Mesothelial cell of epicardium (in vitro differentiated cells): Measurements from ENCODE around the gene TBX15. TPM values are rescaled to one million over a fixed set of nuclear protein-coding genes. Genes with fewer than 3 reads are reported as not detected.

Experiments
- DNase-seq, 2 experiments: peaks; one replicate each; pipeline ENCODE4 v3.0.0; 2021; ENCODE audit warnings: low spot score in 2 of 2; ENCODE audit not compliant: unreplicated experiment in 2 of 2
- H3K27ac Mint-ChIP-seq: 2 replicates; pipeline ENCODE4 v1.8.0; 2021; ENCODE audit warnings: mixed read lengths
- H3K27me3 Mint-ChIP-seq: 2 replicates; pipeline ENCODE4 v1.8.0; 2021; ENCODE audit warnings: low read depth, mixed read lengths
- H3K36me3 Mint-ChIP-seq: 2 replicates; pipeline ENCODE4 v1.8.0; 2021; ENCODE audit warnings: mixed read lengths
- H3K4me1 Mint-ChIP-seq: 2 replicates; pipeline ENCODE4 v1.8.0; 2021; ENCODE audit warnings: mixed read lengths
- H3K4me3 Mint-ChIP-seq: 2 replicates; pipeline ENCODE4 v1.8.0; 2021; ENCODE audit warnings: mild to moderate bottlenecking, moderate library complexity, mixed read lengths
- H3K9me3 Mint-ChIP-seq: 2 replicates; pipeline ENCODE4 v1.8.0; 2021; ENCODE audit warnings: mixed read lengths
- total RNA-seq: library from RNA; stranded (reverse); gene quantifications from 3 replicates; pipeline ENCODE4 v1.2.1, GENCODE V29; 2021
- TF ChIP-seq, protein P1 (sequence below): fragments of 200-600 bp; sonication (generic); IDR thresholded peaks from one replicate; pipeline ENCODE4 v1.5.0; 2021; ENCODE audit warnings: antibody characterized with exemption; ENCODE audit not compliant: unreplicated experiment

The TBX15 gene
- total RNA-seq, 1 donor from 2014 or later, result not detected

DNA sequence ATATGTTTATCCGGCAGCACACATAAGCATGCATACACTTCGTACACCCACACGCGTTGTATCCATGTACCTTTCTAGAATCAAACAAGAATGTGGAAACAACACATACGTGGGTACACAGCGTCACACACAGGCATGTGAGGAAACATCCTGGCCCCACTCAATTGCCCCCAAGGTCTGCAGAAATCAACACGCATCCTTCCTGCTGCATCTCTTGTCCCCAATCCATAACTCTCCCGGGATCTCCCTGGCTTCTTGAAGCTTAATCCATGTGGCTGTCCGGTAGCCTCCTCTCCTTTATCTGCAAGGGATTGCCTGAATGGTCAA, 5.5 kb upstream of the TBX15 start:
- DNase-seq, result no peak
- no peak overlapping the region for H3K27ac Mint-ChIP-seq
- H3K9me3 Mint-ChIP-seq, result no peaks in the 10 kb centered on the region
- H3K36me3 Mint-ChIP-seq, result peaks cover 2% of the 10 kb centered on the region
- TF ChIP-seq, protein P1, sequence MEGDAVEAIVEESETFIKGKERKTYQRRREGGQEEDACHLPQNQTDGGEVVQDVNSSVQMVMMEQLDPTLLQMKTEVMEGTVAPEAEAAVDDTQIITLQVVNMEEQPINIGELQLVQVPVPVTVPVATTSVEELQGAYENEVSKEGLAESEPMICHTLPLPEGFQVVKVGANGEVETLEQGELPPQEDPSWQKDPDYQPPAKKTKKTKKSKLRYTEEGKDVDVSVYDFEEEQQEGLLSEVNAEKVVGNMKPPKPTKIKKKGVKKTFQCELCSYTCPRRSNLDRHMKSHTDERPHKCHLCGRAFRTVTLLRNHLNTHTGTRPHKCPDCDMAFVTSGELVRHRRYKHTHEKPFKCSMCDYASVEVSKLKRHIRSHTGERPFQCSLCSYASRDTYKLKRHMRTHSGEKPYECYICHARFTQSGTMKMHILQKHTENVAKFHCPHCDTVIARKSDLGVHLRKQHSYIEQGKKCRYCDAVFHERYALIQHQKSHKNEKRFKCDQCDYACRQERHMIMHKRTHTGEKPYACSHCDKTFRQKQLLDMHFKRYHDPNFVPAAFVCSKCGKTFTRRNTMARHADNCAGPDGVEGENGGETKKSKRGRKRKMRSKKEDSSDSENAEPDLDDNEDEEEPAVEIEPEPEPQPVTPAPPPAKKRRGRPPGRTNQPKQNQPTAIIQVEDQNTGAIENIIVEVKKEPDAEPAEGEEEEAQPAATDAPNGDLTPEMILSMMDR, result no peak
- H3K4me3 Mint-ChIP-seq, result no peak overlapping the region
- H3K27me3 Mint-ChIP-seq, result peaks cover 99% of the 10 kb centered on the region
- peaks cover 9% of the 10 kb centered on the region for H3K4me1 Mint-ChIP-seq

DNA sequence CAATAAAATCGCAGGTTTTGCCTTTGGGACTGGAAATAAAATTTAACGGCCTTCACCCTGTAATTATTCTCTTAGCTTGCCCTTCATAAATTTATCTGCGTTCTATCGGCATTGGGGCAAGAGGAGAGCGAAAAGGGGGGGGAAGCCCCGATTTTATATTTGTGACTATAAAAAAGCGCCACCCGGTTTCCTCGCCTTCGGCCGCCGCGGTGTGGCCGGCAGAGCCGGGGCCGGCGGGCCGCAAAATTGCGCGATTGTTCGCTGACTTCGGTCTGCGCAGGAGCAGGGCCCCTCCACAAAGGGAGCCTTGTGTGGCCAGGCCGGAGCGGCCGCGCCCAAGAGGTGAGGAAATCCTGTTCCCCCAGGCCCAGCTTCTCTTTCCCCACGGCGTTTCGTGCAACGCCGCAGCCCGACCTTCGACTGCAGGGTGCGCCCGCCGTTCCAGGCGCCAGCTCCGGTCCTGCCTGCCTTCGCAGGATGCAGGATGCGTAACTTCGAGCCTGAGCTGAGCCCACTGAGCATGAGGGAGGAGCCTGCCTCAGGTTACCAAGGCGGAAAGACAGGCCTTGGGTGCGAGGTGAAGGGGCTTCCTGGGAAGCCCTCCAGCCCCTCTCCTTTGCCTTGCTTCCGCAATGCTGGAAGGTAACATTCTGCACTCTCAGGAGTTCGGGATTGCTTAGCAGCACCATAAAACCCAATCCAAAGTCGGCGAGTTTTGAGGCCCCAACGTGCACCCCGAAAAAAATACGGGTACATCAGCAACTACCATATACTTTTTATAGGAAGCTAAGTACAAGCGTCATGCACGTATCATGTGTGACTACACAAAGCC, 4.9 kb upstream of the TBX15 start:
- Mint-ChIP-seq H3K4me3 (no peak overlapping the region), H3K4me1 (peaks cover 14% of the 10 kb centered on the region), H3K27me3 (peaks cover 99% of the 10 kb centered on the region), H3K27ac (no peak overlapping the region), H3K36me3 (peaks cover 2% of the 10 kb centered on the region), H3K9me3 (no peaks in the 10 kb centered on the region)
- TF ChIP-seq, protein P1, result no peak
- DNase-seq, result no peak

- no peak for DNase-seq
- H3K4me3 Mint-ChIP-seq, result no peak overlapping the region
- H3K9me3 Mint-ChIP-seq, result no peaks in the 10 kb centered on the region
- TF ChIP-seq, protein P1, result no peak
- peaks cover 2% of the 10 kb centered on the region for H3K36me3 Mint-ChIP-seq
- no peak overlapping the region for H3K27ac Mint-ChIP-seq
- H3K4me1 Mint-ChIP-seq, result peaks cover 17% of the 10 kb centered on the region
- H3K27me3 Mint-ChIP-seq, result peaks cover 100% of the 10 kb centered on the region
These were observed 4.2 kb upstream of the TBX15 start for GRCh38 chr1:118992237-118992825.

- no peaks in the 10 kb centered on the region for H3K9me3 Mint-ChIP-seq
- H3K36me3 Mint-ChIP-seq, result peaks cover 2% of the 10 kb centered on the region
- no peak overlapping the region for H3K27ac Mint-ChIP-seq
- H3K27me3 Mint-ChIP-seq, result peaks cover 100% of the 10 kb centered on the region
- TF ChIP-seq, protein P1, result no peak
- DNase-seq, result no peak
- H3K4me1 Mint-ChIP-seq, result peaks cover 25% of the 10 kb centered on the region
- no peak overlapping the region for H3K4me3 Mint-ChIP-seq
These were observed 3.3 kb upstream of the TBX15 start for GRCh38 chr1:118991448-118991847.

DNA sequence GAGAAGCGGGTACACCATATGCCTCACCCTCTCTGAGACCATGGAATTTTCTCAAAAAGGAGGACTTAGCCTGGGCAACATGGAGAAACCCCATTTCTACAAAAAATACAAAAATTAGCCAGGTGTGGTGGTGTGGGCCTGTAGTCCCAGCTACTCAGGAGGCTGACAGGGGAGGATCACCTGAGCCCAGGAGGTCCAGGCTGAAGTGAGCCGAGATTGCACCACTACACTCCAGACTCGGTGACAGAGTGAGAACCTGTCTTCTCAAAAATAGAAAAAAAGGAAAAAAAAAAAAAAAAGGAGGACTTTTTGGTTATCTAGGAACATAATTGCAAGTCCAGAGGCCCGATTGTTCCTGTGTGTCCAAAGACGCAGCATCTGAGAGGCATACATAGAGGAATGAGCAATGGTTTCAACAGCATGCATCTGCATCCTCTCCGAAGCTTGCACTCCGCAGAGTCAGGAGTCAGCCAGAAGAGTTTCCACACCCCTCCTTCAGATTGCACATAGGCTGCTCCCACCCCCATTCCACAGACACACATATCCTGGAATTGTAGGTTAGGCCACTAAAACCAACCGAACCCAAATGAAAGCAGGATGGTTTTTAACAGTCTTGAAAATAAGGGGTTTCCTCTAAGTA, 2.5 kb upstream of the TBX15 start:
- Mint-ChIP-seq H3K4me1 (peaks cover 25% of the 10 kb centered on the region), H3K27me3 (peaks cover 100% of the 10 kb centered on the region), H3K4me3 (no peak overlapping the region), H3K36me3 (peaks cover 2% of the 10 kb centered on the region), H3K27ac (no peak overlapping the region), H3K9me3 (no peaks in the 10 kb centered on the region)
- TF ChIP-seq, protein P1, result no peak
- DNase-seq, result no peak
